Measurements from ENCODE around the gene TEX36.

DNA sequence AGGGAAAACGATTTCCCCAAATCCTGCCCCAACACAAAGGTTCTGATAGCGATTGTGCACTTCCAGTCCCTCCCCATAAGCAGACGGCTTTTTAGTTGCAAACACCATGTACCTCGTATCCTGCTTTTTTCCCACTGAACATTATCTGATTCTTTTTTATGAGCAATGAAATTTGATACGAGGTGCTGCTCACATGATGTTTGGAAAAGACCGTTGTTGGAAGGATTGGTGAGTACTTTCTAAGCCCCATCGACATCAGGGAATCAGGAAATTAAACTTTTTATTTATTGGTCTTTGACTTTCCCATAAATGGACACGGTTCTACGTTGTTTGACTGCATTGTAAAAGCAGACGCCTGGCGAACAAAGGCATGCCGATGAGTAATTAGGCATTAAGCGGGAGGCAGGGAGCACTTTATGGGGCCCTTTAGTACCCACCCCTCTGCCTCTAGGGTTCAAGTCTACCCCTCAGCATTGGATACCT, 49.4 kb downstream of the TEX36 start:
- TF ChIP-seq POLR2A (IDR thresholded peaks at IDR 0.05) (no peak), CTCF (IDR thresholded peaks at IDR 0.05) (no peak)

Data from esophagus squamous epithelium (tissue), 4 donors.